Right renal pelvis (tissue), 4 donors: ENCODE measurements around the gene PRDM4. TPM values are rescaled to one million over a fixed set of nuclear protein-coding genes. Genes with fewer than 3 reads are reported as not detected.
"Not testable (repeated sequence)": the region's sequence is repeated elsewhere in the genome, so short reads cannot be mapped to it uniquely, and the experiment has no call there.

Experiments
- DNase-seq, 4 donors: peaks; one replicate each; pipeline ENCODE4 v3.0.0-alpha.2; 2013; ENCODE audit warnings: low read depth in 4 of 4, low spot score in 3 of 4, missing footprints in 1 of 4
- polyA plus RNA-seq, 4 donors: library from polyadenylated mRNA; unstranded; fragments of 120-200 nt; gene quantifications; one replicate each; pipeline ENCODE4 v1.2.1, GENCODE V29; 2013; ENCODE audit not compliant: insufficient read length in 4 of 4

PRDM4 gene
- polyA plus RNA-seq, 4 donors = 38.6 to 41.3 (median 39.7) TPM

DNA sequence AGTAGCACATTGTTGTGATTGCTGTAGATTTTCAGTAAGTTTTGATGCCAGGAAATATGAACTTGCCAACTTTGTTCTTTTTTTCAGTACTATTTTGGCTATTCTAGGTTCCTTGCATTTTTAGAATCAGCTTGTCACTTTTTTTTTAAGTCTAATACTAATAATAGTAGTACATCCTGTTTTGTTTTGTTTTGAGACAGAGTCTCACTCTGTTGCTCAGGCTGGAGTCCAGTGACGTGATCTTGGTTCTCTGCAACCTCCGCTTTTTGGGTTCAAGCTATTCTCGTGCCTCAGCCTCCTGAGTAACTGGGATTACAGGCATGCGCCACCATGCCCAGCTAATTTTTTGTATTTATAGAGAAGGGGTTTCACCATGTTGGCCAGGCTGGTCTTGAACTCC is 58.8 kb downstream of the PRDM4 start:
- DNase-seq = no peak

DNA sequence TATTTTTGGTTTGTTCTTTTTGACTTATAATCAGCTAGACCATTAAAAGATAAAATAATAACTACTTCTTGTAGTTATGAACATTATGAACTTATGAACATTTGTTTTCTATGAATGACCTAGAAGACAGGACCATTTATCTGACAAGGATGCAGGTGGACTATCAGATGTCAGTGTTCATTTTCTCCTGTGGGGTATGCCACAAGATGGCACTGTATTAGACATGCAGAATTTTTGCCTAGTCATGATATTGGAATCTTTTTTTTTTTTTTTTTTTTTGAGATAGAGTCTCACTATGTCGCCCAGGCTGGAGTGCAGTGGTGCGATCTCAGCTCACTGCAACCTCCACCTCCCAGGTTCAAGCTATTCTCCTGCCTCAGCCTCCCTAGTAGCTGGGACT is 65.2 kb downstream of the PRDM4 start:
- not testable (repeated sequence) for DNase-seq

DNA sequence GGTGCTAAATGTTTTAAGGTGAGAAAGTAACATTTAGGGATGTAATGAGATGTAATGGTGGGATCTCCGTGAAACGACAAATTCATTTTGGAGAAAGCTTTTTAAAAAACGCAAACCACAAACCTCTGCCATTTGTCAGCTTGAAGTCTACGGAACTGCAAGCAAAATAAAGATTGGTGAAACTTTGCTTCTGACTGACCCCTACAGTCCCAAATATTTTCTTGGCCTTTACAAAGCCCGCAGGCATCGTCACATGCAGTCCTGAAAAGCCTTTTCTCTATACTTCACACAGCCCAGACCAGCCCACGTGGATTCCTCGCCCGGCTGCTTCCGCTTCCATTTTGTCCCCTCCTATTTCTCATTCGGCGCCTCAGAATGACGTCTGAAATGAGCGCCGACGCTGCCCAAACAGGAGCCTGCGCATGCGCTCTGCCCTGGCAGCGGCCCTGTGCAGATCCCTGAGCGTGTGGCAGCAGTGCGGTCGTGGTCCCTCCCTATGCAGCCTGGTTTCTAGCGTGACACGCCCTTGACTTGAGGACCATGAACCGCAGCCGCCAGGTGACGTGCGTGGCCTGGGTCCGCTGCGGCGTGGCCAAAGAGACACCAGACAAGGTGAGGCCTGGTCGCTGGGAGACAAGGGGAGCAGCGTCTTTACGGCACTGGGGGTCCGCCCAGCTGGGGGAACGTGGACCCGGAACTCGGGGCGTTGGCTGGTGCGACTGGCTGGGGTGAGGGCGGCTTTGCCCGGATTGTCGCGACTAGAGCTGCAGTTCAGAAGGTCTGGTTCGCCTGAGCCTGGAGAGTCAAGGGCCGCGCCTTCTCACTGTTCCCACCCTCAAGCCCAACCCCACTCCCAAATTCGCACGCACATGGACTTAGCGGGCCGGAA is 75.3 kb downstream of the PRDM4 start, which contains the start of gene PWP1:
Gene PWP1 (plus strand): TSS at position 440 of the 889 bp plus-strand sequence. CDS start 101 bp downstream, at position 541.
- peak; percentile 95 to 98 (median 96) for DNase-seq

DNA sequence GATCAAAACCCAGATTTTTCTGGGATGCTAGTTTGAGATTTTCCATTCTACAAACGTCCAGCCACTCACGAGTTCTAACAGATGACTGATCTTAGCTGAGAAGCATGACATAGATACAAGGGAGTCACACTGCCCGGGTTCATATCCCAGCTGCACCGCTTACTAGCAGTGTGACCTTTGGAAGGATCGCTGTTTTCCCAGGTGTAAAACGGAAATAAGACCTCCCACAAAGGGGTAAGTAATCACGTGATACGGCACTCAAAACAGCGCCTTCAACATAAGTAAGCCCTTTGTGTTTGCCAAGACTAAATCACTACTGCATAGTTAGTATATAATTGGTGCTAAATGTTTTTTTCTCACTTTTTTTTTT is 76.0 kb downstream of the PRDM4 start:
- peak in 3 of 4 donors; percentile 12 to 32 (median 14) for DNase-seq

DNA sequence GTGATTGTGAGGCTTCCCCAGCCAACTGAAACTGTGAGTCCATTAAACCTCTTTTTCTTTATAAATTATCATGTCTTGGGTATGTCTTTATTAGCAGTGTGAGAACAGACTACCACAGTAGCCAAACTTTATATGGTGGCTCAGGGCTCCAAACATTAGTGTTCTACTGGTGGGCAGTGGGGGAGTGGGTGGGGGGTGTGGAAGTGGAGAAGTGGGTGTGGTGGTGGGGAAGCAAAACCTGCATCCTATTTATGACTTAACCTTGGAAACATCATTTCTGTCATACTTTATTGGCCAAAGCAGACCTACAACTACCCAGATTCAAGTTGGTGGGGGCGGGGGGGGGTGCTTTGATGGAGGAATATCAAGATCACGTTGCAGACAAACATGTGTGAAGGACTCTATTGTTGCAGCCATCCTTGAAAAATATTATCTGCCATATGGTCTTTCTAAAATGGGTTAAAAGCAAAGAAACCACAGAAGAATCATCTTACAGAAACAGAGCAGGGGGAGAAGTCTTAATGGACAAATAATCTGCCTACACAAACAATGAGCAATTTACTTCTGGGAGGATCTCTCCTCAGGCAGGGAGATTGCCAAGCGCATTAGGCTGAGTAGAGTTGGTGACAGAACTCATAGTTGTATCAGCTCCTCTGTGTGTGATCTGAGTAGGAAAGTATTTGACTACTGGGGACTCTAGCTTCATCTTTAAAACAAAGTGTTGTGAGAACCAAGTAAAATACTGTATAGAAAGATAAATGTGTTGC is 76.7 kb downstream of the PRDM4 start:
- no peak for DNase-seq

Other genes starting within 250 kb of the PRDM4 start
- 10 to 100 TPM; 49.4 to 59.0 (median 57.4) TPM for gene PWP1, start 75.3 kb downstream of the PRDM4 start, polyA plus RNA-seq
- gene ASCL4, start 13.6 kb upstream of the PRDM4 start, polyA plus RNA-seq = under 1 TPM in 2 of 4 donors, not detected in 2; 0.03 to 0.07 TPM